B cell (primary cell): ENCODE measurements around the gene LIMCH1. TPM values are rescaled to one million over a fixed set of nuclear protein-coding genes. Genes with fewer than 3 reads are reported as not detected.

ENCODE experiments used
- ATAC-seq: fragments of 200-7000 bp; cut with Tn5 transposase; one replicate; pipeline ENCODE4 v1.10.0; 2021; ENCODE audit warnings: low read depth, mild to moderate bottlenecking, moderate number of reproducible peaks, moderate library complexity
- CTCF ChIA-PET: fragments of 350-600 bp; sonication (Branson Sonifier 250); formaldehyde crosslinking; loops from one replicate; lab custom pipeline; 2021; ENCODE audit warnings: antibody characterized with exemption, inconsistent platforms; lab: Charles Lee
- POLR2A ChIA-PET: fragments of 350-600 bp; sonication (Branson Sonifier 250); formaldehyde crosslinking; loops from one replicate; lab custom pipeline; 2021; ENCODE audit warnings: antibody characterized with exemption; lab: Charles Lee
- DNase-seq: peaks from one replicate; pipeline ENCODE4 v3.0.0; 2013
- H2AFZ ChIP-seq: 2 replicates; pipeline ENCODE4 v1.6.1; 2012; ENCODE audit warnings: mild to moderate bottlenecking, low read depth, low read length; ENCODE audit not compliant: insufficient read depth, poor library complexity, severe bottlenecking
- H3K27ac ChIP-seq, 2 donors: 1 replicate in 1 of 2; 2 replicates in 1 of 2; pipeline ENCODE4 v1.5.1; 2012 to 2013; ENCODE audit warnings: low read length in 2 of 2, mild to moderate bottlenecking in 2 of 2, moderate library complexity in 1 of 2
- H3K27me3 ChIP-seq, 4 experiments: fragments of 200-600 bp in 1 of 4; sonication (generic) in 1 of 4; replicated peaks in 1 of 4; 1 replicate in 2 of 4; 2 replicates in 2 of 4; pipeline versions ENCODE4 v1.6.1 to v1.7.0; 2013 to 2016; ENCODE audit warnings: low read length in 3 of 4, mild to moderate bottlenecking in 2 of 4, mixed read lengths in 1 of 4, moderate library complexity in 1 of 4; ENCODE audit not compliant: insufficient read depth in 4 of 4, control insufficient read depth in 3 of 4; ENCODE audit errors: control extremely low read depth in 1 of 4
- H3K36me3 ChIP-seq, 2 experiments: replicated peaks in 1 of 2; 1 replicate in 1 of 2; 2 replicates in 1 of 2; pipeline versions ENCODE4 v1.6.1 to v1.7.1; 2013; ENCODE audit warnings: low read length in 1 of 2; ENCODE audit not compliant: insufficient read depth in 2 of 2, control insufficient read depth in 1 of 2; ENCODE audit errors: control extremely low read depth in 1 of 2, extremely low read depth in 1 of 2
- H3K4me1 ChIP-seq, 2 donors: fragments of 200-600 bp in 1 of 2; sonication (generic) in 1 of 2; 1 replicate in 1 of 2; 2 replicates in 1 of 2; pipeline versions ENCODE4 v1.5.1 to v1.6.1; 2013 to 2017; ENCODE audit warnings: low read length in 2 of 2; ENCODE audit not compliant: control insufficient read depth in 2 of 2, insufficient read depth in 2 of 2
- H3K4me2 ChIP-seq: replicated peaks from 2 replicates; pipeline ENCODE3; 2012; ENCODE audit warnings: mild to moderate bottlenecking, low read depth, low read length; ENCODE audit not compliant: poor library complexity, severe bottlenecking
- H3K4me3 ChIP-seq, 5 experiments: fragments of 200-600 bp in 1 of 5; sonication (generic) in 1 of 5; 1 replicate in 3 of 5; 2 replicates in 2 of 5; pipeline versions ENCODE4 v1.5.1 to v1.7.0; 2011 to 2016; ENCODE audit warnings: low read length in 4 of 5, mild to moderate bottlenecking in 4 of 5, low read depth in 2 of 5, control low read depth in 1 of 5, moderate library complexity in 1 of 5; ENCODE audit not compliant: insufficient read depth in 1 of 5; ENCODE audit errors: control extremely low read depth in 1 of 5, extremely low read depth in 1 of 5
- H3K79me2 ChIP-seq: fragments of 200-600 bp; sonication (generic); one replicate; pipeline ENCODE4 v1.6.0; 2016; ENCODE audit warnings: low read length; ENCODE audit not compliant: control insufficient read depth, insufficient read depth
- H3K9ac ChIP-seq: fragments of 200-600 bp; sonication (generic); 2 replicates; pipeline ENCODE4 v1.6.1; 2017; ENCODE audit warnings: mild to moderate bottlenecking, low read length, moderate library complexity
- H3K9me3 ChIP-seq, 3 donors: one replicate each; pipeline versions ENCODE4 v1.6.1 to v1.7.1; 2013; ENCODE audit warnings: low read length in 2 of 3; ENCODE audit not compliant: control insufficient read depth in 2 of 3, insufficient read depth in 1 of 3; ENCODE audit errors: control extremely low read depth in 1 of 3
- H4K20me1 ChIP-seq: 2 replicates; pipeline ENCODE4 v1.6.0; 2012; ENCODE audit warnings: mild to moderate bottlenecking, low read length; ENCODE audit not compliant: insufficient read depth, control insufficient read depth, poor library complexity, severe bottlenecking
- H3K27ac Mint-ChIP-seq: one replicate; pipeline ENCODE4 v1.8.0; 2021; ENCODE audit warnings: mixed read lengths
- H3K27me3 Mint-ChIP-seq: one replicate; pipeline ENCODE4 v1.8.0; 2021; ENCODE audit warnings: mixed read lengths
- H3K4me1 Mint-ChIP-seq: one replicate; pipeline ENCODE4 v1.8.0; 2021; ENCODE audit warnings: mixed read lengths
- H3K4me3 Mint-ChIP-seq: one replicate; pipeline ENCODE4 v1.8.0; 2021; ENCODE audit warnings: mixed read lengths
- H3K9me3 Mint-ChIP-seq: one replicate; pipeline ENCODE4 v1.8.0; 2022; ENCODE audit warnings: mixed read lengths; ENCODE audit not compliant: insufficient read depth
- CTCF ChIP-seq: fragments of 200-600 bp; IDR thresholded peaks from one replicate; pipeline ENCODE4 v1.8.0; 2022; ENCODE audit warnings: antibody characterized with exemption, mild to moderate bottlenecking
- EZH2 ChIP-seq: IDR thresholded peaks from 2 replicates; pipeline ENCODE4 v1.6.1; 2012; ENCODE audit warnings: borderline replicate concordance, low read depth, mild to moderate bottlenecking, moderate library complexity, low read length; ENCODE audit not compliant: insufficient read depth, poor library complexity, severe bottlenecking
- WGBS: methylation state at CpG from one replicate; pipeline ENCODE4 v1.1.5; 2013; ENCODE audit warnings: missing lambda C conversion rate; ENCODE audit not compliant: insufficient coverage; 5-methylcytosine and 5-hydroxymethylcytosine counted together
- intact Hi-C: fragments of 100-400 bp; cut with micrococcal nuclease; formaldehyde crosslinking; loops from one replicate; pipeline ENCODE4 v1.10.0; 2022
- polyA plus RNA-seq: library from polyadenylated mRNA; depleted of rRNA; stranded (reverse); fragments of >200 nt; gene quantifications from 2 replicates; pipeline ENCODE4 v1.2.3, GENCODE V29; 2012
- total RNA-seq, 2 donors: library from RNA; stranded (reverse); fragments of 120-200 nt in 1 of 2; gene quantifications; 1 replicate in 1 of 2; 2 replicates in 1 of 2; pipeline versions ENCODE4 v1.2.3 to v1.2.4, GENCODE V29; 2013 to 2022

LIMCH1 gene
- total and polyA plus RNA-seq, 2 donors (not counting 1 experiment from before 2014, with no cell fraction given) = not detected

GRCh38 chr4:41644915-41645295 is 106.9 kb downstream of the LIMCH1 start:
- H3K27me3 Mint-ChIP-seq = peaks cover 22% of the 10 kb centered on the region
- H3K9ac ChIP-seq = no peak overlapping the region
- H4K20me1 ChIP-seq = no peaks in the 10 kb centered on the region
- H3K4me3 ChIP-seq = no peak overlapping the region
- no peak overlapping the region for H3K27ac Mint-ChIP-seq
- DNase-seq (no peak), ATAC-seq (no peak)
- H2AFZ ChIP-seq = no peak overlapping the region
- H3K4me2 ChIP-seq = no peak overlapping the region
- intact Hi-C loops = no loop called here
- no peak overlapping the region for H3K4me3 Mint-ChIP-seq
- H3K4me1 Mint-ChIP-seq = peaks cover 21% of the 10 kb centered on the region
- H3K79me2 ChIP-seq = no peaks in the 10 kb centered on the region
- H3K36me3 ChIP-seq = no peaks in the 10 kb centered on the region
- H3K9me3 Mint-ChIP-seq = no peaks in the 10 kb centered on the region
- H3K27me3 ChIP-seq = peaks cover 0 to 15% (median 10%) of the 10 kb centered on the region in 4 experiments
- no peak for TF ChIP-seq EZH2
- no peak for TF ChIP-seq CTCF
- ChIA-PET POLR2A (no interaction called here), CTCF (interaction anchor here (1.0 kb wide), 1 partner anchor 17 kb away, joined by 3 read pairs; no protein-coding TSS in a partner anchor)
- 86% methylated on average over 4 of the region's 6 CpGs for WGBS
- peaks cover 13 to 15% of the 10 kb centered on the region in 2 donors for H3K4me1 ChIP-seq
- no peak overlapping the region for H3K27ac ChIP-seq
- H3K9me3 ChIP-seq = peaks cover 0 to 4% (median 0%) of the 10 kb centered on the region in 3 donors

- Histone ChIP-seq H3K36me3 (no peaks in the 10 kb centered on the region), H3K9me3 (peaks cover 0 to 4% (median 0%) of the 10 kb centered on the region in 3 donors), H3K79me2 (no peaks in the 10 kb centered on the region), H3K27me3 (peaks cover 0 to 15% (median 10%) of the 10 kb centered on the region in 4 experiments), H2AFZ (no peak overlapping the region), H3K9ac (no peak overlapping the region), H3K27ac (no peak overlapping the region), H3K4me1 (peaks cover 13 to 15% of the 10 kb centered on the region in 2 donors), H3K4me3 (no peak overlapping the region), H3K4me2 (no peak overlapping the region), H4K20me1 (no peaks in the 10 kb centered on the region)
- 80% methylated on average over 1 of the region's 5 CpGs for WGBS
- CTCF ChIA-PET = interaction anchor here (1.0 kb wide), 1 partner anchor 16 kb away, joined by 3 read pairs; no protein-coding TSS in a partner anchor
- Mint-ChIP-seq H3K4me1 (peaks cover 21% of the 10 kb centered on the region), H3K9me3 (no peaks in the 10 kb centered on the region), H3K27ac (no peak overlapping the region), H3K4me3 (no peak overlapping the region), H3K27me3 (peaks cover 21% of the 10 kb centered on the region)
- no peak for ATAC-seq
- TF ChIP-seq EZH2 (no peak), CTCF (no peak)
- no peak for DNase-seq
- intact Hi-C loops = no loop called here
- POLR2A ChIA-PET = no interaction called here
These were observed 107.9 kb downstream of the LIMCH1 start for GRCh38 chr4:41645728-41646390.
